Mononuclear cell (primary cell): ENCODE results near the gene SERINC3. TPM values are rescaled to one million over a fixed set of nuclear protein-coding genes. Genes with fewer than 3 reads are reported as not detected.

Source experiments
- H3K27me3 ChIP-seq: 2 replicates; pipeline ENCODE4 v1.6.0; 2011; ENCODE audit warnings: low read length, control low read depth; ENCODE audit not compliant: insufficient read depth
- H3K4me1 ChIP-seq: 2 replicates; pipeline ENCODE4 v1.5.1; 2011; ENCODE audit warnings: mild to moderate bottlenecking, low read length, control low read depth; ENCODE audit not compliant: insufficient read depth
- H3K4me3 ChIP-seq: 2 replicates; pipeline ENCODE4 v1.5.1; 2011; ENCODE audit warnings: mild to moderate bottlenecking, low read length, moderate library complexity
- H3K9me3 ChIP-seq: 2 replicates; pipeline ENCODE4 v1.5.1; 2011; ENCODE audit warnings: low read depth, mild to moderate bottlenecking, control low read depth, low read length
- total RNA-seq: library from RNA; depleted of rRNA; stranded (reverse); fragments of >200 nt; gene quantifications from one replicate; pipeline ENCODE4 v1.2.3, GENCODE V29; 2012

The SERINC3 gene
- total RNA-seq, 1 donor: 37.7 TPM

- peaks cover 35% of the 10 kb centered on the region for H3K4me1 ChIP-seq
- H3K9me3 ChIP-seq: no peaks in the 10 kb centered on the region
- H3K4me3 ChIP-seq: no peak overlapping the region
- no peaks in the 10 kb centered on the region for H3K27me3 ChIP-seq
These were observed 4.4 kb downstream of the SERINC3 start for GRCh38 chr20:44517454-44517853.

- Histone ChIP-seq H3K4me3 (no peak overlapping the region), H3K9me3 (no peaks in the 10 kb centered on the region), H3K27me3 (no peaks in the 10 kb centered on the region), H3K4me1 (peaks cover 32% of the 10 kb centered on the region)
These were observed 5.4 kb downstream of the SERINC3 start for GRCh38 chr20:44516491-44516890.

GRCh38 chr20:44513871-44514270 is 8.0 kb downstream of the SERINC3 start:
- H3K4me3 ChIP-seq: no peak overlapping the region
- H3K27me3 ChIP-seq: no peaks in the 10 kb centered on the region
- H3K4me1 ChIP-seq: peaks cover 10% of the 10 kb centered on the region
- no peaks in the 10 kb centered on the region for H3K9me3 ChIP-seq

- no peaks in the 10 kb centered on the region for H3K9me3 ChIP-seq
- no peaks in the 10 kb centered on the region for H3K27me3 ChIP-seq
- H3K4me1 ChIP-seq: peaks cover 4% of the 10 kb centered on the region
- no peak overlapping the region for H3K4me3 ChIP-seq
These were observed 12.1 kb downstream of the SERINC3 start for GRCh38 chr20:44509762-44510161.

- H3K4me3 ChIP-seq: no peak overlapping the region
- H3K27me3 ChIP-seq: no peaks in the 10 kb centered on the region
- no peaks in the 10 kb centered on the region for H3K9me3 ChIP-seq
- H3K4me1 ChIP-seq: no peaks in the 10 kb centered on the region
These were observed 17.2 kb downstream of the SERINC3 start for GRCh38 chr20:44504402-44505307.

GRCh38 chr20:44502968-44503367 is 18.9 kb downstream of the SERINC3 start:
- Histone ChIP-seq H3K27me3 (no peaks in the 10 kb centered on the region), H3K4me1 (no peaks in the 10 kb centered on the region), H3K9me3 (no peaks in the 10 kb centered on the region), H3K4me3 (no peak overlapping the region)

GRCh38 chr20:44501448-44501847 is 20.4 kb downstream of the SERINC3 start:
- H3K4me3 ChIP-seq: no peak overlapping the region
- no peaks in the 10 kb centered on the region for H3K9me3 ChIP-seq
- H3K4me1 ChIP-seq: peaks cover 2% of the 10 kb centered on the region
- H3K27me3 ChIP-seq: no peaks in the 10 kb centered on the region

GRCh38 chr20:44500221-44500620 is 21.6 kb downstream of the SERINC3 start:
- Histone ChIP-seq H3K27me3 (no peaks in the 10 kb centered on the region), H3K9me3 (no peaks in the 10 kb centered on the region), H3K4me1 (peaks cover 14% of the 10 kb centered on the region)

GRCh38 chr20:44497761-44498160 is 24.1 kb downstream of the SERINC3 start:
- Histone ChIP-seq H3K27me3 (no peaks in the 10 kb centered on the region), H3K4me1 (peaks cover 15% of the 10 kb centered on the region), H3K9me3 (no peaks in the 10 kb centered on the region), H3K4me3 (no peak overlapping the region)

More at GRCh38 chr20:44500221-44500620, 21.6 kb downstream of the SERINC3 start:
- H3K4me3 ChIP-seq: no peak overlapping the region

GRCh38 chr20:44496976-44497375 is 24.9 kb downstream of the SERINC3 start:
- H3K4me1 ChIP-seq: peaks cover 15% of the 10 kb centered on the region
- no peak overlapping the region for H3K4me3 ChIP-seq
- no peaks in the 10 kb centered on the region for H3K9me3 ChIP-seq
- H3K27me3 ChIP-seq: no peaks in the 10 kb centered on the region

GRCh38 chr20:44495802-44496481 is 25.9 kb downstream of the SERINC3 start:
- Histone ChIP-seq H3K27me3 (no peaks in the 10 kb centered on the region), H3K4me1 (peaks cover 15% of the 10 kb centered on the region), H3K4me3 (no peak overlapping the region), H3K9me3 (no peaks in the 10 kb centered on the region)

- Histone ChIP-seq H3K9me3 (no peaks in the 10 kb centered on the region), H3K4me3 (no peak overlapping the region), H3K27me3 (no peaks in the 10 kb centered on the region), H3K4me1 (peaks cover 15% of the 10 kb centered on the region)
These were observed 26.6 kb downstream of the SERINC3 start for GRCh38 chr20:44495257-44495656.

GRCh38 chr20:44494681-44495080 is 27.2 kb downstream of the SERINC3 start:
- no peaks in the 10 kb centered on the region for H3K9me3 ChIP-seq
- no peaks in the 10 kb centered on the region for H3K27me3 ChIP-seq
- peaks cover 15% of the 10 kb centered on the region for H3K4me1 ChIP-seq
- no peak overlapping the region for H3K4me3 ChIP-seq

GRCh38 chr20:44494266-44494665 is 27.6 kb downstream of the SERINC3 start:
- H3K4me3 ChIP-seq: no peak overlapping the region
- H3K27me3 ChIP-seq: no peaks in the 10 kb centered on the region
- H3K4me1 ChIP-seq: peaks cover 15% of the 10 kb centered on the region
- H3K9me3 ChIP-seq: no peaks in the 10 kb centered on the region

GRCh38 chr20:44491635-44492395 is 30.1 kb downstream of the SERINC3 start:
- peaks cover 15% of the 10 kb centered on the region for H3K4me1 ChIP-seq
- no peaks in the 10 kb centered on the region for H3K27me3 ChIP-seq
- no peaks in the 10 kb centered on the region for H3K9me3 ChIP-seq
- H3K4me3 ChIP-seq: no peak overlapping the region
